ENCODE measurements around the gene KCNB1. TPM values are rescaled to one million over a fixed set of nuclear protein-coding genes. Genes with fewer than 3 reads are reported as not detected.

KCNB1 gene
- total RNA-seq, result 5.7 TPM

DNA sequence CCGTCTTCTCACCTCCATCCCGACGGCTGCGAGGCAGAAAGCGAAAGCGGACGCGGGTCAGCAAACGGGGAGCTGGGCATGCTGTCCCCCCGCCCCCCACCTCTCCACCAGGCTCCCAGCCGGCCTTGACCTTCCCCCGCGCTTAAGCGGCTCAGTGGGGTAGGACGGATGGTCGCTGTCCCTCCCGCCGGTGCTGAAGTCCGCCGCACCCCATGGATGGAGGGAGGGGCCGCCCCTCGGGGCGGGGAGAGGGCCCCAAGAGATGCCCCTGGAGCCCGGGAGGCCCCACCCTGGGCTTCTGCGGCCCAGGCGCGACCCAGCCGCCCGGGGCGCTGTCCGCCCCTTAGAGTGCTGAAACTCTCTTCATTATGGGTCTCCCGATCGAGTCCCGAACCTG lies at the start of gene KCNB1:
KCNB1 (minus strand) TSS at position 48 of the 397 bp plus-strand sequence. CDS start 188 bp downstream, outside the sequence.
- FAIRE-seq, result no peak
- DNase-seq (ENCODE audit: low spot score in 2 of 2), result peak; percentile 75 to 76

- FAIRE-seq (no peak), DNase-seq (ENCODE audit: low spot score in 2 of 2) (no peak)
Measured at GRCh38 chr20:49529470-49529869, 47.0 kb upstream of the KCNB1 start.

- FAIRE-seq (no peak), DNase-seq (ENCODE audit: low spot score in 2 of 2) (no peak)
Measured at GRCh38 chr20:49526568-49526967, 44.1 kb upstream of the KCNB1 start.

- no peak for DNase-seq (ENCODE audit: low spot score in 2 of 2)
- FAIRE-seq, result no peak
Measured at GRCh38 chr20:49526056-49526455, 43.6 kb upstream of the KCNB1 start.

DNA sequence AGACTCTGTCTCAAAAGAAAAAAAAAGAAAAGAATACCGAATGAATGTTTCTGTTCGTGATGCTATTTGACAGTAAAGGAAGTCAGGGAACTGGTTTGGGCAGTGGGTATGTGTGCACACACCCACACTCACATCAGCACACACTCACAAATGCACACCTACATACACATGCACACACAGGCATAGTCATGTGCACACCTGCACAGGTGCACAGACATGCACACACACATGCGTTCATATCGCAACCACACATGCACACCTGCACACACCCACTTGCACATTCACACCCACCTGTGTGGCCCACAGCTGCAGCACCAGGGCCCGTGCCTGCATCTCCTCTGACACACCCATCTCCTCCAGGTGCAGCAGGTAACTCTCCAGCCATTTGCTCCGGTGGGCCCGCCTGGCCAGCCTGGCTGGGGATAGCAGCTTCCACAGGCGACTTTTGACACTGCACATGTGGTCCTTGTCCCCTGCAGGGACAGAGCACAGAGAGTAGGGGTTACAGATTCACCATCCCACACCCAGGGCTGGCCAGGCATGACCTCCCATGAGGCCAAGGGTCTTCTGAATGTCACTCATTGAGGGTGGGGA lies 41.4 kb upstream of the KCNB1 start:
- FAIRE-seq, result no peak
- no peak for DNase-seq (ENCODE audit: low spot score in 2 of 2)

- DNase-seq (ENCODE audit: low spot score in 2 of 2), result no peak
- FAIRE-seq, result no peak
Measured at GRCh38 chr20:49521356-49521755, 38.9 kb upstream of the KCNB1 start.

GRCh38 chr20:49519777-49520359 lies 37.4 kb upstream of the KCNB1 start:
- FAIRE-seq (no peak), DNase-seq (ENCODE audit: low spot score in 2 of 2) (no peak)

DNA sequence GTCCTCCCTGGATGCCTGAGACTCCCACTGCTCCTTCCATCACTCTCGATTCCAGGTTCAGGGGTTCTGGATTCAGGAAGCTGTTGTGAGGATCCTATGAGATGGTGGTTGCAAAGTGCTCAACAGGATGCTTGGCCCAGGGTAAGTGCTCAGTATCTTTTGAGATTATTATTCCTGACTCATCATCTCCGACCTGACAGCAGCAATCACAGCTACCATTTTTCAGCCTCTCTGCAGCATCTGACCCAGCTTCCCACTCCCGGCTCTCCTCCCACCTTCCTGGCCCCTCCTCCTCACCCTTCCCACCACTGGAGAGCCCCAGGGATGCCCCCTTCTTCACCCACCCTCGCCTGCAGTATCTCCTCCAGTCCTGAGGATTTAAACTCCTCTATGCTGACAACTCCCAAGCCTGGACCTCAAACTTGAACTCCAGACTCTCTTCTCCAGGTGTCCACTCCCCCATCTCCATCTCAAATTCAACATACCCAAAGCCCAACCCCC lies 36.8 kb upstream of the KCNB1 start:
- FAIRE-seq (no peak), DNase-seq (ENCODE audit: low spot score in 2 of 2) (no peak)

DNA sequence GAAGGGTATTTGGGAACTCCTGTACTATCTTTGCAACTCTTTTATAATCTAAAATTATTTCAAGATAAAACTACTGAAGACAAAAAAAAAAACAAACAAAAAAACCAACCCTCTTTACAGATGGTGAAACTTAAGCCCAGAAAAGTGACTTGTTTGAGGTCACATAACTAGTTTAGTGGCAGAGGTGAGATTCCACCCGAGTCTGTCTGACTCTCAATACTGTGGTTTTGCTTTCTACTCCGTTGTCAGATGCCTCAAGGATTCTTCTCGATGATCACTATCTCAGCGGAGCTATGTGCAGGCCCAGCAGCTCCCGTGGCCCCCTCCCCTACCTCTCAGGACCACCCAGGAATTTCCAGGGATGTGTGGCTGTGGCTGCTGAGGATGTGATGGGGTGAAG lies 36.1 kb upstream of the KCNB1 start:
- DNase-seq (ENCODE audit: low spot score in 2 of 2) (no peak), FAIRE-seq (no peak)

- FAIRE-seq (no peak), DNase-seq (ENCODE audit: low spot score in 2 of 2) (no peak)
Measured at GRCh38 chr20:49517805-49518100, 35.3 kb upstream of the KCNB1 start.

DNA sequence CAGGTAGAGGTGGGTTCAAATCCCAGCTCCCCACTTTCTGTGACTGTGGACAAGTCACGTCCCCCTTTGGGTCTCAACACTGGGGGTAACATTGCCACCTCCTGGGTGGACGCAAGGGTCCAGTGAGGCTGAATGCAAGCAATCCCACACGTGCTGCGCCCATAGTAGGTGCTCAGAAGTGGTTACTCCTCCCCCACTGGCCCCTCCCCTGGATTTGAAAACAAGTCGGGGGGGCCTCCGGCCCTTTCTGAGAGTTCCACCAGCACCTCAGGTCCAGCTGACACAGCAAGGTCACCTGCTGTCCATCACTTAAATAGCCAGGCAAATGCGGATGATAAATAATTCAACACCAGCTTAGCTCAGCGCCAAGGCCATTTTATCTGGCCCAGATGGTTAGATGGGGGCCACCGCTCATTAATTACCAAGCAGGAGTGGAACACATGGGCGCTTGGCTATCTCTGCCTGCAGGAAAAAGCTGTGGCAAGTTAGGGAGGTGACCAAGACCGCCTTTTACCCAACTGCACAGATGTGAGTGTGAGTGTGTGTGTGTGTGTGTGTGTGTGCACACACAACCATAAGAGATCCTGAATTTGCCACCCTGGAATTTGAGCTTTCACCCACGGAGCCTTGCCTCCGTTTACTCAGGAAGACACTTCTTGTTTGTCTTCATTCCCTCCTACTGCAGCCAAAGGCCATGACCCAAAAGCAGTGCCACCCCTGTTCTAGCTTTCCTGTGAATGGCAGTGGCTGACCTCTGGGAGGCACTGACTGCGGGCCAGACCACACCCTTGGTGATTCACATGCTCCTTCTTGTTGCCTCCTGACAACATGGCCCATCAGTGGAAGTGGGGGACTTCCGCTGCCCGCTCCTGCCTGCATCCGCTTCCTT lies 34.7 kb upstream of the KCNB1 start:
- no peak for DNase-seq (ENCODE audit: low spot score in 2 of 2)
- no peak for FAIRE-seq

- no peak for DNase-seq (ENCODE audit: low spot score in 2 of 2)
- FAIRE-seq, result no peak
Measured at GRCh38 chr20:49515586-49515985, 33.1 kb upstream of the KCNB1 start.

- no peak for FAIRE-seq
- DNase-seq (ENCODE audit: low spot score in 2 of 2), result no peak
Measured at GRCh38 chr20:49513517-49513916, 31.0 kb upstream of the KCNB1 start.

DNA sequence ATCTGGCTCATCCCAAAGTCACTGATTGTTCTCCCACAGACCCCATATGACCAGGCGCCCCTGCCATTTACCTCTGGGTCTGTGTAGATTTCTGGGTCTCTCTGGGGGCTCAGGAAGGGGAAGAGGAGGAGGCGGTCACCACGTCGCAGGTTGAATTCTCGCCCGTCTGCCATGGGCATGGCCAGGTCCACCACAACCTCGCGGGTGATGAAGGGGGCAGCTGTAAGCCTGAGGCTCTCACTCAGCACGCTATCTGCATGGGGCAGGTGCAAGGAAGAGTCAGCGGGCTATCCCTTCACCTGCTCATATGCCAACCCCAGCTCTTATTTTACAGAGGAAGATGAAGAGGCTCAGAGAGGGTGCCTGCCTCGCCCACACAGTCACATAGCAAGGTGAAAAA lies 30.5 kb upstream of the KCNB1 start:
- DNase-seq (ENCODE audit: low spot score in 2 of 2) (no peak), FAIRE-seq (no peak)

DNA sequence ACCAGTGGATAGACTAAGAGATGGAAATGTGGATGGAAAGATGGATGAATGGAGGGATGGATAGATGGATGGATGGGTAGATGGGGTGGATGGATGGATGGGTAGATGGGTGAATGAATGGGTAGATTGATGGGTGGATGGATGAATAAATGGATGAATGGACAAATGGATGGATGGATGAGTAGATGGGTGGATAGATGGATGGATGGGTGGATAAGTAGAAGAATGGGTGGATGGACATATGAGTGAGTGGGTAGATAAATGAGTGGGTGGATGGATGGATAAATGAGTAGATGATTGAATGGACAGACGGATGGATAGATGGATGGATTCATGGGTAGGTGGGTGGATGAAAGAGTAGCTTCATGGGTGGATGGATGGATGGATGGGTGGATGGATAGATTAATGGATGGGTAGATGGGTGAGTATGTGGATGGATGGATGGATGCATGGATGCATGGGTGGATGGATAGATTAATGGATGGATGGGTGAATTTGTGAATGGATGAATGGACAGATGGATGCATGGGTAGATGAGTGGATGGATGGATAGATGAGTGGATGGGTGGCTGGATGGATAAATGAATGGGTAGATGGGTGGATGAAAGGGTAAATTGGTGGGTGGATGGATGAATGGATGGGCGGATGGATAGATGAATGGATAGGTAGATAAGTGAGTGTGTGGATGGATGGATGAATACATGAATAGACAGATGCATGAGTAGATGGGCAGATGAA lies 29.5 kb upstream of the KCNB1 start:
- FAIRE-seq, result no peak

DNA sequence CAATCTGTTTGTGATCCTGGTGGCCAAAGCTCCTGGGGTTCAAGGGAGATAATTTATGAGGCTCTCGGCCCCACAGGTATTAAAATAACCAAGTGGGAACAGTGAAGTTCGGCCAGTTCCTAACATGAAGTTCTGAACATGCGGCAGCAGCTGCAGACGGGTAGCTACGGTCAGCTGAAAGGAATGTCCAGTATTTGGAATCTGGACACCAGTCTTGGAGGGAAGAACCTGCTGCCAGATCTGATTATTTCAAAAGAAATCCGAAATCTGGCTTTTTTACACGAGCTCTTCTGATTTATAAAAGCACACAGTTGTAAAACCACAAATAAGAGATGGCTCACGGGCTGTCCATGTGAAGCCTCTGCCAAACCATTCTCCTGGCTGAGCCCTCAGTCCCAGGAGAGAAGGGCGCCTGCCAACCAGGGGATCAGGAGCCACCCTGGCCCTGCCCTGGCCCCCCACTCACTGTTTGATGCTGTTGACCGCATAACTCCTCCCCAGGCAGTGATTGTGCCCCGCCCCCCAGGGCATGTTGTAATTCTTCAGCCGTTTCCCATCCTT lies 28.2 kb upstream of the KCNB1 start:
- DNase-seq (ENCODE audit: low spot score in 2 of 2) (no peak), FAIRE-seq (no peak)

More for the DNA sequence above, 29.5 kb upstream of the KCNB1 start:
- DNase-seq (ENCODE audit: low spot score in 2 of 2), result no peak

GRCh38 chr20:49508435-49509199 lies 26.1 kb upstream of the KCNB1 start:
- peak; percentile 20 to 62 for DNase-seq (ENCODE audit: low spot score in 2 of 2)
- FAIRE-seq, result no peak

GRCh38 chr20:49507741-49508434 lies 25.4 kb upstream of the KCNB1 start:
- DNase-seq (ENCODE audit: low spot score in 2 of 2), result no peak

DNA sequence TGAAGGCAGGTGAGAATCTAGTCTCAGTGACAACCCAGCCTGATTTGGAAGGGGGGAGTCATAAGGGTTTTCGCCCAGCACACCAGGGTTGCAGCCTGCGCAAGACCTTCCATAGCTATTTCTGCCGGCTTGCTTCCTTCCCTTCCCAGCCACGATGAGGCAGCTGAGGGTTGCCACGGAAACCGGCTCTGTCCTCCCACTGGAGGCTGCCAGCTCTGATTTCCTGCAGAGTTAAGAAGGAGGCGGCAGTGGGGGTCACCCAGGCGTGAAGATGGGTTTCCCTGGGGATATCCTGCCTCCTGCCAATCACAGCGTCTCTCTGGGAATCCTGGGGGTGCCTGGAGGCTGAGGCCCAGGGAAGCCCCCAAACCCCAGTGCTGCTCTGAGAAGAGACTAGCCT lies 23.1 kb upstream of the KCNB1 start:
- FAIRE-seq (no peak), DNase-seq (ENCODE audit: low spot score in 2 of 2) (peak in 1 of 2 donors; percentile 42)

More at GRCh38 chr20:49507741-49508434, 25.4 kb upstream of the KCNB1 start:
- FAIRE-seq, result no peak
